HG03460 (cell line): ENCODE results near the gene MRGPRF.
"Not testable (repeated sequence)": the region's sequence is repeated elsewhere in the genome, so short reads cannot be mapped to it uniquely, and the experiment has no call there.

ENCODE experiments used
- ATAC-seq: cut with Tn5 transposase; IDR thresholded peaks from one replicate; pipeline ENCODE4 v1.9.1; 2021; ENCODE audit not compliant: unreplicated experiment

MRGPRF gene

DNA sequence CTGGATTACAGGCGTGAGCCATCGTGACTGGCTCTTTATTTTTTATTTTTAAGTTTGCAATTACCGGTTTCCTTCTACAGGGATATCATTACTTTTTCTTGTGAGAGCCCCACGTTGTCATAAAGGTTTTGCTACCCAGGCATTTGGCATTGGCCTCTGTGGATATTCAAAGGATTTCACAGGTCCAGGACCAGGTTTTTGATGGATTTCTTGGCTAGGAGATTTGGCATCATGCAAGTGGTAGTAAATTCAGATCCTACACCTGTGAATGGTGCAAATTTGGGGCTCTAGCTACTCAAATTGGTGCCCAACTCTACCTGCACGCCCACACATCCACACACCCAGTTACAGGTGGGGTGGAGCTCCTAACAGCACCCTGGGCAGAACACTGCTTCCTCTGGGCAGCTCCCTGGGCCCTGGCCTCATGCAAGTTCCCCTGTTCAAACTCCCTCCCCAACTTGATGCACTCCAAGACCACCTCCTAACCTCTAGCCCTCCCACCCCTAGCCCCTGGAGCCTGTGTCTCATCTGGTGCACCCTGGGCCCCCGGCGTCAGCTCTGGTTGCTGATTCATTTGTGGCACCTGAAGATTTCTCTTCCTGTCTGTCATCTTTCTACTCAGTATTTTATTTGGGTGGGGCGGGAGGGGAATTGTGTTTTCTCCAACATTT, 23.0 kb downstream of the MRGPRF start:
- ATAC-seq = no peak

DNA sequence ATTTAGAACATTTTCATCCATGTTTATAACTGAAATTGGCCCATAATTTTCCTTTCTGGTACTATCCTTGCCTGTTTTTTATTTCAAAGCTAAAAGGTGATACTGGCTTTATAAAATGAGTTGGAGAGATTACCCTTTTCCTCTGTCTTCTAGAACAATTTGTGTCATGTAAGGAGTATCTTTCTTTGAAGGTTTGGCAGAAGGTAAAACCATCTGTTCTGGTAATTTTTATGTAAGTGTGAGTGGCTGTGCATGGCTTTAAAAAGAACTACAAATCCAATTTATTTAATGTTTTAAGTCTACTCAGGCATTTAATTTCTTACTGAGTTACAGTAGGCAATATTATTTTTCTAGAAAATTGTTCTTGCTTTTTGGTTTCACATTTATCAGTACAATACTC, 24.6 kb downstream of the MRGPRF start:
- ATAC-seq = no peak

DNA sequence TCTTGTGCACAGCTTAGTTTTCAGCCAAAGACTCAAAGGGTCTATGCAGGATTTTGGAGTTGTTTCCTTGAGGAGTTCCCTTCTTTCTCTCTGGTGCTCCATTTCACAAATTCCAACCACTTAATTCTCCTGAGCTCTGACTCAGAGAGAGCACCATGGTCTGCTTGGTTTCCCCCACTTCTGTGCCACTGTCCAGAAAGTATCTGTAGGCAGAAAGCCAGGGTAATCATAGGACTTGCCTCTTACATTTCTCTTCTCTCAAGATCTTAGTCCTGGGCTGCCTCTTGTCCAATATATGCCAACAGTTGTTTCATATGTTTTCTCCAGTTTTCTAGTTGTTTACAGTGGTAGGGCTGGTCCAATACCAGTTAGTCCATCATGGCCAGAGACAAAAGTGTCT, 25.8 kb downstream of the MRGPRF start:
- no peak for ATAC-seq

DNA sequence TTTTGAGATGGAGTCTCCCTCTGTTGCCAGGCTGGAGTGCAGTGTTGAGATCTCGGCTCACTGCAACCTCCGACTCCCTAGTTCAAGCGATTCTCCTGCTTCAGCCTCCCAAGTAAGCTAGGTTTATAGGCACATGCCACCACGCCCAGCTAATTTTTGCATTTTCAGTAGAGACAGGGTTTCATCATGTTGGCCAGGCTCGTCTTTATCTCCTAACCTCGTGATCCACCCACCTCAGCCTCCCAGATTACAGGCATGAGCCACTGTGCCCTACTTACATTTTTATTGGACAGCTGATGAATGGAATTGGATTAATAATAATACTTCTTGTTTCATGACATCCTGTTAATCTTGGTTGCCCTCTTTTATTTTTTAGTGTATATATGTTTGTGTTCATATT, 29.2 kb downstream of the MRGPRF start:
- ATAC-seq = no peak

DNA sequence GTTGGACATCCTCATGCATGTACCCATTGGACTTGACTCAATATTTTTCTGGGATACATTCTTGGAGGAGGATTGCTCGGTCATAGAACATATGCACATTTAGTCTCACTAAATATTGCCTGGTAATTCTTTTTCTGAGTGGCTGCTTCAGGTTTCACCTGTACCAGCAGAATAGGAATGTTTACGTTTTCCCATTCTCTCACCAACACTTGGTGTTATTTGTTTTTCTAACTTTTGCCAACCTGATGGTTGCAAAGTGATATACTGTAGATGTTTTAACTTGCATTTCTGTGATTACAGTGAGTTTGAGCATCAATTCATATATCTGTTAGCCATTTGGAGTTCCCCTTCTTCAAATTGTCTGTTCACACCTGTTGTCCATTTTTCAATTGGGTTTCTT, 30.9 kb downstream of the MRGPRF start:
- no peak for ATAC-seq

DNA sequence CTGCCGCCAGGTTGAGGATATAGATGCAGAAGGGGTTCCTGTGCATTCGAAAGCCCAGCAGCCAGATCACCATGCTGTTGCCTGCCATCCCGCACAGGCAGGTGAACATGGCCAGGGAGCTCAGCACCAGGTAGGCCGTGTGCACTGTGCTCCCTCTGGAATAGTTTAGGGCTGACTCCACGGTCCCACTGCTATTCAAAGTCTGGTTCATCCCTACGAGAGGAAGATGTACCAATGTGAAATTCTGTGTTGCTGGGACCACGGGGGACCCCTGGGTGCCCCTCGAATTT, 32.3 kb downstream of the MRGPRF start, which contains the start of gene MRGPRD:
TSS of gene MRGPRD (minus strand) at position 211 of the 290 bp plus-strand sequence. CDS start at position 211, 0 bp downstream.
- no peak for ATAC-seq

DNA sequence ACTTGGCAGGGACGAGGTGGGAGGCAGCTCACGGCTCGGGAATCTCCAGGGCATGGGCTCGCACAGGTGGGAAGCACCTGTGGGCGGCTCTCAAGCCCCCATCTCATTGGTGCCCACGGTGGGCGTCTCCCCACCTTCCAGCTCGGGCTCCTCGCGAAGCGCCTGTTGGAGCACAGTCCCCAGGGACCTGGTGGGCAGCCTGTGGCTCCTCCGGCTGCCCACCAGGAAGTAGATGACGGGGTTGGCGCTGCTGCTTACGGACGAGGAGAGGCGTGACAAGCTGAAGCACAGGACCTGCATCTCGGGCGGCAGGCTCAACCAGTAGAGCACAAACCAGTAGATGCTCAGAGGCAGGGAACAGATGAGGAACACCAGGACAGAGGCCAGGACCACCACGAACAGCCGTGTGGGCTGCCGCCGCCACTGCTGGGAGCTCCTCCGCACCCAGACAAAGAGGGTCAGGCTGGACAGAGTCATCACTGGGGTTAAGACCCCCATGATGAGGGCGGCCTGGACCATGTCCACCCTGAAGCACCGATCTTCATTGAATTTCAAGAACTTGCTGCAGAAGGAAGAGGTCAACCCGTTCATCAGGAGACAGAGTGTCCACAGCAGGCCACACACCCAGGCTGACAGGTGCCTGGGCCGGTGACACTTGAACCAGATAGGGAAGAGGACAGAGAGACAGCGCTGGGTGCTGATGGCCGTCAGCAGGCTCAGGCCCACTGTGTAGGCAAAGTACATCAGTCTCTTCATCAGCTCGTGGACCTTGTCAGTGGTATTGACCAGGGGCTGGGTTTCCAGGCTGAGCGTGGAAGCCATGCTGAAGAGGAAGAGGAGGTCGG, 32.9 kb downstream of the MRGPRF start:
- ATAC-seq = no peak

DNA sequence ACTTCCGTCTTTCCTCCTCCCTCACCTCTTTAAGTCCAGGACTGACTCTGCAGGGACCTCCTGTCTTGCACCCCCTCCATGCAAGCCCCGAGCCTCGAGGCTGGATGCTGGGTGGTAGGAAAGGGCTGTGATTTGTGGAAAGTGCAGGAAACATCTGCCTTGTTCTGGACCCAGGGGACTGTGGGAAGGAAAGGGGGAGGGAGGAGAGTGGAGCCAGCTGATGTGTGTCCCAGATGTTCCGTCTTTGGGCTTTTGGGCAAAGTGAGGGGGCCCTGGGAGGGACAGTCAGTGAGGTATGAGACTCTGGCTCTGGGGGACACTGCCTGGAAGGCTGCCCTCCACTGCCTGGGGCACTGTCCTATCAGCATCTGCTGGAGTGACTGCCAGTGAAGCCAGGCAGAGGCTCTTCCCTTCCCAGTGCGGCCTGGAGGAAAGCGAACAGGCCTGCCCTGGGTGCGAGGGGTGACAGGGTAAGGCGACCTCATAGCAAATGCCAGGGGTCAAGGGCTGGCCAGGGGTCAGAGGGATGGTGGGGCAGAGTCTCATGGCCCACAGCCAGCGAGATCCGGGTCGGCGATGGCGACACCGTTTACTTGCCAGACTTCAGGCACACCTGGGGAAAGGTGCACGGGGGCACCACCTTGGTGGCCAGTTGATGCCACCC, 34.0 kb downstream of the MRGPRF start:
- ATAC-seq = no peak

DNA sequence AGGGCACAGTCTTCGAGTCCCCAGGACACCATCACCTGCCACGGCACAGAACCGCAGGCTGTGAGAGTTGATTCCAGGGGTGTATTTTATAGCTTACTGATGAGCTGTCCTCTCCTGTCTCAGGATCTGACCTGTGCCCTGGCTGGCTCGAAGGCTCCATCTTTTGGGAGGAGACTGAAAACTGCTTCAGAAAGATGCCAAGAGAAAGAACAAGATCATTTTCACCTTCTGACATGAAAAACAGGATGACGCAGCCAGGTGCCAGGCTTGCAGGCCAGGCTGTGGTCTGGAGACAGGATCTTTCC, 34.5 kb downstream of the MRGPRF start:
- no peak for ATAC-seq

DNA sequence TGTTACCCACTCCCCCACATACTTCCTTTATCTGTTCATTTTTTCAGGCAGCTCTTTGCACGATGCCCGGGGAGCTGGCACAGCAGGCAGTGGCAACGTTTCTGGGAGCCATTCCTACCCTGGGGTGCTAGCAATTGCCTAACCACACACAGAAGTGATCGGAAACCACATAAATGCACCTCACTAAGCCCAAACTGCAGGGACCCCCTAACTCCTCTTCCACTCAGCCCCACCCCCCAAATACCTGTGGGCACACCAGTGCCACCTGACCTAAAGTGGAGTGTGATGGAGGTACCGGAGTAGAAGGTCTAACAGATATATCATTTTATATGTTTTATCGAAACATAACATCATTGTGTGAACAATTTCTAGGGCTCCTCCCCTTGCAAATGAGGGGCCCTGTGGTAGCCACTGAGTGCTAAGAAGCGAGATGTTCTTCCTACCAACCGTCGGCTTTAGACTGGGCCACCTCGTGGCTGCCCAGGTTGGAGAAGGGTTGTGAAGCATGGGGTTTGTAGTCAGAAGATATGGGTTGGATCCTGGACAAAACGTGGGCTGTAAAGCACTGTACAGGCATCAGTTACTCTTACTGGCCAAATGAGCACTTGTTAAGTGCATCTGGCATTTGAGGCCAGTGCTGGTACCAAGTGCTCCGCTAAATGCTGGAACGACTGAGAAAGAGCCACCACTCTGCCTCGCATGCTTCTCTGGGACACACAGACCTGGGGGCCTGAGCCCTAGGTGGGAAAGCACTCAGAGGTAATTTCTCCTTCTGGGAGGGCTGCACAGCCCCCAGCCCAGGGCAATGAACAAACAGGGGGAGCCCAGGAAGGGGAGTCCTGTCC, 35.0 kb downstream of the MRGPRF start:
- no peak for ATAC-seq

DNA sequence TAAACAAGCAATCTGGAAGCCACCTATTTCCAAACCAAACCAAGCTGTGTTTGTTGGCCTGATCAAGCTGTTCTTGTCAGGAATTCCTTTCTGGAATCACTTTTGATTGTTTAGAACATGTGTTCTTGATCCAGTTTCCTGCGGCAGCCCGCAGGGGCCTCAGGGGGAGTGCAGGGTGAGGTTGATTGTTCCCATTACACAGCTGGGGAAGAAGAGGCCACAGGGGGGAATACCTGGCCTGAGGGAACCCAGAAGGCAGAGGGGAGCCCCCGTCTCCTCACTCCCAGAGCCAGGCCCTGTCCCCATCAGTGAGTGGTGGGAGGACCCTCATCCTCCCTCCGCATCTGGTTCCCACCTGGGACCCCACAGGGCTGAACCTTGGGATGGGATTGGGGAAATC, 36.5 kb downstream of the MRGPRF start:
- no peak for ATAC-seq

DNA sequence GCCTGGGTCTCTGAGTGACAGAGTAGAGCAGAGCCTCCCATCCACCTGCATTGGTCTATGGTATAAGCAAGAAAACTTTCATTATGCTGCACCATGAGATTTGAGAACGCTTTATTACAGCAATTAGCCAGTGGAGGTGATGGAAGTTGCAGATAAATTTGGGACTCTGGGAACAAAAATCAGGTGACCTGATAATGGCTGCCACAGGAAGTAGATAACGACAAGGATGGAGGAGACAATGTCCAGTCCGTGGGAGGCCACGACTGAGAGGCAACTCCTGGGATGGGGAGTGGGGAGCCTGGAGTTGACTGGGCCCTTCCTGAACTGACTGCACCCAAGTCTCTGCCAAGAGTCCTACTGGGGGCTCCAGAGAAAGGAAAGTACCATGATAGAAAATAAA, 37.0 kb downstream of the MRGPRF start:
- ATAC-seq = no peak

DNA sequence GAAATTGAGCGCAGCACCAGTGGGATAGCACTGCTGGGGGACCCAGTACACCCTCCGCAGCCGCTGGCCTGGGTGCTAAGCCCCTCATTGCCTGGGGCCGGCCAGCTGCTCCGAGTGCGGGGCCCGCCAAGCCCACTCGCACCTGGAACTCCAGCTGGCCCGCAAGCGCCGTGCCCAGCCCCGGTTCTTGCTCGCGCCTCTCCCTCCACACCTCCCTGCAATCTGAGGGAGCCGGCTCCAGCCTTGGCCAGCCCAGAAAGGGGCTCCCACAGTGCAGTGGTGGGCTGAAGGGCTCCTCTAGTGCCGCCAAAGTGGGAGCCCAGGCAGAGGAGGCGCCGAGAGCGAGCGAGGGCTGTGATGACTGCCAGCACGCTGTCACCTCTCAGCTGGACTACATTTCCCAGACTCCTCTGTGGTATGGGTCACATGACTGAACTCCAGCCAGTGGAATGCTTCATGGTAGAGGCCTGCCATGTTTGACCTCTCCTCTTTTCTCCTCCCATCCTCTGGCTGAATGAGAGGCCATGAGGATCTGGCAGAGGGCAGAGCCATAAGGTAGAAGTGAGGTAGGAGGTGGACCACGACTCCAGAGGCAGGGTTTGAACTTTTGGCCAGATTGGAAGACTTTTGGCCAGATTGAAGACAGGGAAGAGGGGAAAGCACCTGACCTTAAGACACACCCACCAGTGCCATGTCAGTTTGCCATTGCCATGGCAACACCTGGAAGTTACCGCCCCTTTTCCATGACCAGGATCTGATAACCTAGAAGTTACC, 38.4 kb downstream of the MRGPRF start:
- no peak for ATAC-seq

DNA sequence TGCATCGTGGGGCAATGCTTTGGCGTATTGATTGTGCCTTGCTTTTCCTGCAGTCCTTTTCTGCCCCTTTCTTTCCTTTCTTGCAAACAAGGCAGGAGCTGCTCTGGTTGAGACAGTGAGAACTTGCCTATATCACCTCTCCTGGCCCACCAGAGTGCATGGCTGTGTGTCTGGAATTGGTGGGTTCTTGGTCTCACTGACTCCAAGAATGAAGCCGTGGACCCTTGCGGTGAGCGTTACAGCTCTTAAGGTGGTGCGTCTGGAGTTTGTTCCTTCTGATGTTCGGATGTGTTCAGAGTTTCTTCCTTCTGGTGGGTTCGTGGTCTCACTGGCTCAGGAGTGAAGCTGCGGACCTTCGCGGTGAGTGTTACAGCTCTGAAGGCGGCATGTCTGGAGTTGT, 39.3 kb downstream of the MRGPRF start:
- not testable (repeated sequence) for ATAC-seq

DNA sequence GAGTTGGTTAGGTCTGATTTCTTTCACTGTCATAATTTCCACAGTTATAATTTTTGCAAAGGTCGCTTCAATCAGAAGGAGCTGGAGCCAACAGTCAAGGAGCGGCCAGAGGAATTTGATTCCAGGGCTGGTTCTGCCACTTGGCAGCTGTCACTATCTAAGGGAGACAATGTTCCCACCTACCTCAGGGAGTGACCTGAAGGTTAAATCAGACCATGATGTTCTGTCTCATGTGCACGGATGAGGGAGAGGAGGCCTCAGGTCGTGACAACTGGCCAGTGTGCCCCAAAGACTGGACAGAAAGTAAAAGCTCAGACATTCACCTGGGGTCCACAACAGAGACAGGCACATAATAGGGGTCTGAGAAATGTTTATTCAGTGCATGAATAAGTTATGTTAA, 39.8 kb downstream of the MRGPRF start:
- no peak for ATAC-seq

DNA sequence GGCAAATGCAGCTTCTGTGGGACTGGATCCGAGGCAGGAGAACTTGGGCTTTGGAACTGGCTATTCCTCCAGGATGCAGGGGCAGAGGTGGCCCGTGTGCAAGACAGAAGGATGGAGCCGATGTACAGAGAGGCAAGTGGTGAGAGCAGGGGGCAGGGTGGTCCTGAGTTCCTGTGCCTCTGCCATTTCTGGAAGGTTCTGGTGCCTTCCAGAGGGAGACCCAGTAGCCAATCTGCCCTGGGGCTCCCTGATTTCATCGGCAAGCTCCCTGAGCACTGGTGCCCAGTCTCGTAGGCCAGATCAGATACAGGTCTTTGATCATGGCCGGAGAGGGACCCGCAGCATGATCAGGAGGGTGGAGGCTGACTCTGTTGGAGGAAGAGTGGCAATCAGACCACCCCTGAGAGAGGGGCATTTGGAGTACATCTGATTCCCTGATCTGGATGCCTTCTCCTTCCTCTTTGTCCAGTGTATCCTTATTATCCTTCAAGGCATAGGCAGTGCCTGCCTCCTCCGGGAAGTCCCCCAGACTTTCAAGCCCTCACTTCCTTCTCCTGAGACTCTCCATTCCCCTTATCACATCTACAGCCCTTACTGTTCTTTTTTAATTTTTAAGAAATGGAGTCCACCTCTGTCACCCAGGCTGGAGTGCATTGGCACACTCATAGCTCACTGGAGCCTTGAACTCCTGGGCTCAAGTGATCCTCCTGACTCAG, 42.0 kb downstream of the MRGPRF start:
- ATAC-seq = no peak

DNA sequence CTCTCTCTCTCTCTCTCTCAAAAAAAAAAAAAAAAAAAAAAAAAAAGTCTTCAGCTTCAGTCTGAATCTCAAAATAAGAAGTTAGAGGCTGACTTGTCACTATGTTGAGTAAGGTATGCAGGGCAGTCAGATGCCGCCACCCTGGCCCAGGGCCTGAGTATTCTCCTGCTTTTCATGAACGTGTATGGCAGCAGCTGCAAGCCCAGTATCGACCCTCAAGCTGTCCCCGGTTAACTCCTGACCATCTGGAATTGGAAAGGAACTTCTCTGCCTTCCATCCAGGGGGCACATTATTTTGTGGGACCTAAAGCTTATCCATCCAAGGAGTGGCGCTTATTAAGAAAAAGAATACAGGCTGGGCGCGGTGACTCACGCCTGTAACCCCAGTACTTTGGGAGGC, 43.7 kb downstream of the MRGPRF start:
- no peak for ATAC-seq

DNA sequence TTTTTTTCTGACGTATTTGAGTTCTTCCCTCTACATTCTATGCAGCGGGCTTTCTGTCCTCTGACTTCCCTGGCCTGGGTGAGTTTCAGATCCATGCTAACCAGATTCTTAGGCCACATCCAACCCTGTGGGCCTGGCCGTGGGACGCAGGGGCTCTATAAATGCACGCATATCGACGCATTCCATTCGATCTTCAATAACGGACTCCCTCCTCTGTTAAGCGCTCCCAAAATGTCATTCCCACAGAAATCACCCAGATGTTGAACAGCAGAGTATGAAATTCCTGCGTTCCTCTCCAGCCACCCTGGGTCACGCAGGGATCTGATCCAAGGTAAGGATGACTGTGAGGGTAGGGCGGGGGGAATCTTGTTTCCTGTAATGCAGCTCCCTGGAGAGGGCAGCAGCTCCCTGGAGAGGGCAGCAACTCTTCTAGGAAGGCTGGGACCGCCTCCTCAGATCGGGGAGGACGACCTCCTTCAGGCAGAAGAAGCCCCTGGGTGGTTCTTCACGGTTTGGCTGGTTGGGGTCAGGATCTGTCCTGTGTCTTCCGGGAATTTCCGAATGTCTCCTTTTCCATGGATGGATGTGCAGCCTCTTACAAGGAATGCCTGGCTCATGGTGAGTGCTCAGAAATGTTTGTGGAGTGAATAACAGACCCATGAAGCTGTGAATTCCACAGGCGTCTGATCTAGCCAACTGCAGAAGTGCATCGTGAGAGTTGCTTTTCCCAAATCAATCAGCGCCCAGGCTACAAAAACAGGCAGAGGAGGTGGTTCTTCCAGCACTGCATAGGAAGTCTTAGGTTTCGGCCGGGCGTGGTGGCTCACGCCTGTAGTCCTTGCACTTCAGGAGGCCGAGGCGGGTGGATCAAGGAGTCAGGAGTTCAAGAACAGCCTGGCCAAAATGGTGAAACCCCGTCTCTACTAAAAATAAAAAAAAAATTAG, 44.5 kb downstream of the MRGPRF start:
- ATAC-seq = no peak
